Measurements from ENCODE around the gene ARHGAP4. TPM values are rescaled to one million over a fixed set of nuclear protein-coding genes. Genes with fewer than 3 reads are reported as not detected.

The ARHGAP4 gene
- total RNA-seq, 4 donors from 2014 or later: 2.6 to 10.7 (median 4.4) TPM

- H3K9me3 ChIP-seq: no peaks in the 10 kb centered on the region
- H3K4me3 ChIP-seq: no peak overlapping the region
- DNase-seq: no peak
- H3K36me3 ChIP-seq: peaks cover 0 to 78% of the 10 kb centered on the region in 2 donors
- H3K4me1 ChIP-seq: no peaks in the 10 kb centered on the region
- TF ChIP-seq POLR2A (IDR thresholded peaks at IDR 0.05) (no peak), CTCF (IDR thresholded peaks at IDR 0.05 in 4 of 5, conservative IDR thresholded peaks at IDR 0.05 in 1 of 5) (no peak)
- in situ Hi-C loops (cut with MboI; ENCODE audit: low sequenced_read_pairs in 4 of 4) (loop anchor here in 3 of 4 donors (25.0 kb wide), 4 partner anchors 104 to 996 kb away; partner anchors contain the start of genes IDH3G (in 2 of the 3), SRPK3 (in 2 of the 3), SSR4 (in 2 of the 3) and G6PD (in 1 of the 3)), intact Hi-C loops (cut with DNase I; ENCODE audit: low total_unique reads) (loop anchor here (10.0 kb wide), 1 partner anchor 1004 kb away; no protein-coding TSS in a partner anchor)
- no peaks in the 10 kb centered on the region for H3K27me3 ChIP-seq
- no peak overlapping the region for H3K27ac ChIP-seq
- no peak for ATAC-seq
Measured at GRCh38 chrX:153958605-153959004, 32.5 kb upstream of the ARHGAP4 start.

- DNase-seq (no peak), ATAC-seq (no peak)
- Histone ChIP-seq H3K27ac (no peak overlapping the region), H3K36me3 (peaks cover 0 to 78% of the 10 kb centered on the region in 2 donors), H3K27me3 (no peaks in the 10 kb centered on the region), H3K9me3 (no peaks in the 10 kb centered on the region), H3K4me3 (no peak overlapping the region), H3K4me1 (no peaks in the 10 kb centered on the region)
- TF ChIP-seq CTCF (IDR thresholded peaks at IDR 0.05 in 4 of 5, conservative IDR thresholded peaks at IDR 0.05 in 1 of 5) (no peak), POLR2A (IDR thresholded peaks at IDR 0.05) (no peak)
- in situ Hi-C loops (cut with MboI; ENCODE audit: low sequenced_read_pairs in 4 of 4): loop anchor here in 3 of 4 donors (25.0 kb wide), 4 partner anchors 105 to 995 kb away; partner anchors contain the start of genes IDH3G (in 2 of the 3), SRPK3 (in 2 of the 3), SSR4 (in 2 of the 3) and G6PD (in 1 of the 3)
- intact Hi-C loops (cut with DNase I; ENCODE audit: low total_unique reads): loop anchor here (10.0 kb wide), 1 partner anchor 1002 kb away; no protein-coding TSS in a partner anchor
Measured at GRCh38 chrX:153957224-153957623, 31.2 kb upstream of the ARHGAP4 start.

- ATAC-seq (no peak), DNase-seq (no peak)
- no peaks in the 10 kb centered on the region for H3K9me3 ChIP-seq
- intact Hi-C loops (cut with DNase I; ENCODE audit: low total_unique reads): loop anchor here (10.0 kb wide), 1 partner anchor 1001 kb away; no protein-coding TSS in a partner anchor
- H3K27ac ChIP-seq: no peak overlapping the region
- H3K4me1 ChIP-seq: no peaks in the 10 kb centered on the region
- peaks cover 0 to 78% of the 10 kb centered on the region in 2 donors for H3K36me3 ChIP-seq
- H3K27me3 ChIP-seq: no peaks in the 10 kb centered on the region
- in situ Hi-C loops (cut with MboI; ENCODE audit: low sequenced_read_pairs in 4 of 4): loop anchor here in 3 of 4 donors (25.0 kb wide), 4 partner anchors 106 to 994 kb away; partner anchors contain the start of genes IDH3G (in 2 of the 3), SRPK3 (in 2 of the 3), SSR4 (in 2 of the 3) and G6PD (in 1 of the 3)
- TF ChIP-seq CTCF (IDR thresholded peaks at IDR 0.05 in 4 of 5, conservative IDR thresholded peaks at IDR 0.05 in 1 of 5) (no peak), POLR2A (IDR thresholded peaks at IDR 0.05) (no peak)
- no peak overlapping the region for H3K4me3 ChIP-seq
Measured at GRCh38 chrX:153956044-153956907, 30.2 kb upstream of the ARHGAP4 start.

GRCh38 chrX:153955228-153955732, 29.2 kb upstream of the ARHGAP4 start:
- Histone ChIP-seq H3K36me3 (peaks cover 0 to 80% of the 10 kb centered on the region in 2 donors), H3K4me3 (no peak overlapping the region), H3K9me3 (no peaks in the 10 kb centered on the region), H3K27ac (no peak overlapping the region), H3K4me1 (no peaks in the 10 kb centered on the region), H3K27me3 (no peaks in the 10 kb centered on the region)
- intact Hi-C loops (cut with DNase I; ENCODE audit: low total_unique reads) (loop anchor here (10.0 kb wide), 1 partner anchor 1000 kb away; no protein-coding TSS in a partner anchor), in situ Hi-C loops (cut with MboI; ENCODE audit: low sequenced_read_pairs in 4 of 4) (loop anchor here in 3 of 4 donors (25.0 kb wide), 4 partner anchors 107 to 993 kb away; partner anchors contain the start of genes IDH3G (in 2 of the 3), SRPK3 (in 2 of the 3), SSR4 (in 2 of the 3) and G6PD (in 1 of the 3))
- ATAC-seq (no peak), DNase-seq (no peak)
- TF ChIP-seq CTCF (IDR thresholded peaks at IDR 0.05 in 4 of 5, conservative IDR thresholded peaks at IDR 0.05 in 1 of 5) (no peak), POLR2A (IDR thresholded peaks at IDR 0.05) (no peak)
